HepG2 (cell line): ENCODE results near the gene CAPZB.

Source experiments
- CHD2 ChIP-seq: IDR thresholded peaks from 2 replicates; pipeline ENCODE4 v1.6.1; 2011; ENCODE audit warnings: low read depth, low read length, improper control_type of control experiment
- EZH2 ChIP-seq: conservative IDR thresholded peaks from 2 replicates; pipeline ENCODE4 v1.6.1; 2012; ENCODE audit warnings: mild to moderate bottlenecking, low read depth, low read length, moderate library complexity
- HDAC6 ChIP-seq: fragments of 200-600 bp; sonication (generic); IDR thresholded peaks from 2 replicates; pipeline ENCODE4 v1.7.0; 2017; ENCODE audit warnings: mild to moderate bottlenecking, antibody characterized with exemption, low read length, low read depth
- HNRNPUL1 ChIP-seq: fragments of 200-400 bp; formaldehyde crosslinking; IDR thresholded peaks from 2 replicates; pipeline ENCODE4 v1.6.1; 2017; ENCODE audit warnings: low read depth, mild to moderate bottlenecking, low read length, moderate library complexity
- KAT8 ChIP-seq: IDR thresholded peaks from 2 replicates; pipeline ENCODE4 v1.6.1; 2016; ENCODE audit warnings: missing genetic modification reagents, missing compliant biosample characterization
- NR1H2 ChIP-seq: sonication (generic); formaldehyde crosslinking; IDR thresholded peaks from 2 replicates; pipeline ENCODE4 v1.8.1; 2022; ENCODE audit warnings: low read depth, missing genetic modification reagents, borderline replicate concordance

- no peak for TF ChIP-seq HNRNPUL1
- no peak for TF ChIP-seq HDAC6
- no peak for TF ChIP-seq CHD2
- no peak for TF ChIP-seq NR1H2
- no peak for TF ChIP-seq EZH2
- TF ChIP-seq KAT8, result no peak
Measured at GRCh38 chr1:19421365-19421764, 64.0 kb downstream of the CAPZB start.
